ENCODE measurements around the gene TRPC4.

The TRPC4 gene

GRCh38 chr13:37621811-37622361, 247.7 kb downstream of the TRPC4 start:
- in situ Hi-C loops (cut with MboI; ENCODE audit: low pct_unique_long_range_greater_than_20kb, low sequenced_read_pairs, unreplicated experiment), result no loop called here
- DNase-seq (ENCODE audit: low spot score), result no peak
- no peak for TF ChIP-seq CTCF (IDR thresholded peaks at IDR 0.05; ENCODE audit: extremely low read depth, insufficient read depth, missing control alignments)

GRCh38 chr13:37618554-37618953, 251.0 kb downstream of the TRPC4 start:
- TF ChIP-seq CTCF (IDR thresholded peaks at IDR 0.05; ENCODE audit: extremely low read depth, insufficient read depth, missing control alignments), result no peak
- in situ Hi-C loops (cut with MboI; ENCODE audit: low pct_unique_long_range_greater_than_20kb, low sequenced_read_pairs, unreplicated experiment), result no loop called here
- DNase-seq (ENCODE audit: low spot score), result no peak

- in situ Hi-C loops (cut with MboI; ENCODE audit: low pct_unique_long_range_greater_than_20kb, low sequenced_read_pairs, unreplicated experiment), result no loop called here
- TF ChIP-seq CTCF (IDR thresholded peaks at IDR 0.05; ENCODE audit: extremely low read depth, insufficient read depth, missing control alignments), result no peak
- DNase-seq (ENCODE audit: low spot score), result no peak
Observed at GRCh38 chr13:37617173-37617572, 252.4 kb downstream of the TRPC4 start.

- TF ChIP-seq CTCF (IDR thresholded peaks at IDR 0.05; ENCODE audit: extremely low read depth, insufficient read depth, missing control alignments), result no peak
- in situ Hi-C loops (cut with MboI; ENCODE audit: low pct_unique_long_range_greater_than_20kb, low sequenced_read_pairs, unreplicated experiment), result no loop called here
Observed at GRCh38 chr13:37616131-37616530, 253.4 kb downstream of the TRPC4 start.

GRCh38 chr13:37615276-37615675, 254.3 kb downstream of the TRPC4 start:
- no peak for DNase-seq (ENCODE audit: low spot score)
- in situ Hi-C loops (cut with MboI; ENCODE audit: low pct_unique_long_range_greater_than_20kb, low sequenced_read_pairs, unreplicated experiment), result no loop called here
- TF ChIP-seq CTCF (IDR thresholded peaks at IDR 0.05; ENCODE audit: extremely low read depth, insufficient read depth, missing control alignments), result no peak

More at GRCh38 chr13:37616131-37616530, 253.4 kb downstream of the TRPC4 start:
- no peak for DNase-seq (ENCODE audit: low spot score)

GRCh38 chr13:37613638-37614037, 255.9 kb downstream of the TRPC4 start:
- TF ChIP-seq CTCF (IDR thresholded peaks at IDR 0.05; ENCODE audit: extremely low read depth, insufficient read depth, missing control alignments), result no peak
- DNase-seq (ENCODE audit: low spot score), result no peak
- in situ Hi-C loops (cut with MboI; ENCODE audit: low pct_unique_long_range_greater_than_20kb, low sequenced_read_pairs, unreplicated experiment), result no loop called here

- no peak for DNase-seq (ENCODE audit: low spot score)
- no peak for TF ChIP-seq CTCF (IDR thresholded peaks at IDR 0.05; ENCODE audit: extremely low read depth, insufficient read depth, missing control alignments)
- in situ Hi-C loops (cut with MboI; ENCODE audit: low pct_unique_long_range_greater_than_20kb, low sequenced_read_pairs, unreplicated experiment), result no loop called here
Observed at GRCh38 chr13:37613236-37613635, 256.3 kb downstream of the TRPC4 start.
